ENCODE measurements around the gene CCDC167. TPM values are rescaled to one million over a fixed set of nuclear protein-coding genes. Genes with fewer than 3 reads are reported as not detected.

CCDC167 gene
- total and polyA plus RNA-seq, 8 donors: 4.3 to 12.4 (median 7.0) TPM

- ATAC-seq (no peak), FAIRE-seq (no peak), DNase-seq (peak in 1 of 6 donors; percentile 32)
- Histone ChIP-seq H3K4me3 (no peak overlapping the region), H3K27me3 (no peaks in the 10 kb centered on the region), H3K9me3 (no peaks in the 10 kb centered on the region), H3K36me3 (no peaks in the 10 kb centered on the region), H3K27ac (no peak overlapping the region), H3K4me1 (no peaks in the 10 kb centered on the region)
- intact Hi-C loops (cut with DNase I): no loop called here
- WGBS, 2 donors: 75 to 78% methylated on average over 9 of the region's 9 CpGs
- TF ChIP-seq CTCF (IDR thresholded peaks at IDR 0.05): no peak
Measured at GRCh38 chr6:37490536-37491170, 9.0 kb downstream of the CCDC167 start.

- DNase-seq (peak in 1 of 6 donors; percentile 51), ATAC-seq (peak in 3 of 4 donors; percentile 17 to 49 (median 42)), FAIRE-seq (no peak)
- no peak for TF ChIP-seq CTCF (IDR thresholded peaks at IDR 0.05)
- Histone ChIP-seq H3K4me1 (no peaks in the 10 kb centered on the region), H3K27ac (no peak overlapping the region), H3K9me3 (no peaks in the 10 kb centered on the region), H3K27me3 (no peaks in the 10 kb centered on the region), H3K36me3 (no peaks in the 10 kb centered on the region), H3K4me3 (no peak overlapping the region)
- 50 to 53% methylated on average over 10 of the region's 10 CpGs for WGBS, 2 donors
- intact Hi-C loops (cut with DNase I): loop anchor here in 1 of 3 donors (5.0 kb wide), 1 partner anchor 197 kb away; no protein-coding TSS in a partner anchor
Measured at GRCh38 chr6:37489697-37490336, 9.9 kb downstream of the CCDC167 start.

DNA sequence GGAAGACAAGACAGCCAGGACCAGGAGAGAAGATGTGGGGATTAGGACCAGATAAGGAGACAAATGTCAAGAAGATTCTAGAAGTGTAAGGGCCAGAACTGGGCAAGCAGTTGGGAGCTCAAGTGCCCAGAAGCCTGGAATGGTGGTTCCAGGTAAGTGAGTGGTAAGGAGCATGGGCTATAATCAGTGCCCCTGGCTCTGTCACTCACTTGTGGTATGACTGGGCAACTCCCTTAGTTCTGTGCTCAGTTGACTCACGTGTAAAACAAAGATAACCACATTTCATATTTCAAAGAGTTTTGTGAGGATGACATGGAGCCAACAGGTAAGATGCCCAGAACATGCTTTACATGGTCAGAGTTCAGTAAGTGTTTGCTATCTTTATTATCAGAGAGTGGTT, 11.2 kb downstream of the CCDC167 start:
- intact Hi-C loops (cut with DNase I): loop anchor here in 1 of 3 donors (5.0 kb wide), 1 partner anchor 199 kb away; no protein-coding TSS in a partner anchor
- FAIRE-seq: no peak

GRCh38 chr6:37487591-37488380, 11.9 kb downstream of the CCDC167 start:
- no peaks in the 10 kb centered on the region for H3K27me3 ChIP-seq
- no peak overlapping the region for H3K27ac ChIP-seq
- no peak for ATAC-seq
- no peaks in the 10 kb centered on the region for H3K4me1 ChIP-seq
- no peaks in the 10 kb centered on the region for H3K9me3 ChIP-seq
- no peak for FAIRE-seq
- H3K4me3 ChIP-seq: no peak overlapping the region
- no peaks in the 10 kb centered on the region for H3K36me3 ChIP-seq
- WGBS, 2 donors: 65 to 66% methylated on average over 9 of the region's 9 CpGs
- peak in 1 of 6 donors; percentile 27 for DNase-seq
- intact Hi-C loops (cut with DNase I): loop anchor here in 1 of 3 donors (5.0 kb wide), 1 partner anchor 200 kb away; no protein-coding TSS in a partner anchor
- no peak for TF ChIP-seq CTCF (IDR thresholded peaks at IDR 0.05)

More for the DNA sequence above, 11.2 kb downstream of the CCDC167 start:
- no peaks in the 10 kb centered on the region for H3K27me3 ChIP-seq
- no peak overlapping the region for H3K4me3 ChIP-seq
- no peak overlapping the region for H3K27ac ChIP-seq
- ATAC-seq (no peak), DNase-seq (no peak)
- H3K4me1 ChIP-seq: no peaks in the 10 kb centered on the region
- H3K9me3 ChIP-seq: no peaks in the 10 kb centered on the region
- H3K36me3 ChIP-seq: no peaks in the 10 kb centered on the region
- no peak for TF ChIP-seq CTCF (IDR thresholded peaks at IDR 0.05)
- 42 to 43% methylated on average over 1 of the region's 1 CpG for WGBS, 2 donors
